AG09309 (cell line): Measurements from ENCODE around the gene LRP6.

ENCODE experiments used
- DNase-seq: peaks from one replicate; pipeline ENCODE4 v3.0.0-alpha.2; 2010; ENCODE audit warnings: low read depth
- H3K4me3 ChIP-seq: 2 replicates; pipeline ENCODE4 v1.5.1; 2011; ENCODE audit warnings: mild to moderate bottlenecking, low read depth, low read length, moderate library complexity; ENCODE audit not compliant: control insufficient read depth
- CTCF ChIP-seq: IDR thresholded peaks from 2 replicates; pipeline ENCODE4 v1.5.1; 2011; ENCODE audit warnings: mild to moderate bottlenecking, low read depth, low read length, inconsistent platforms; ENCODE audit not compliant: insufficient read depth, control insufficient read depth; ENCODE audit errors: missing control alignments

Gene LRP6

GRCh38 chr12:12070674-12071656 lies 195.9 kb downstream of the LRP6 start, which contains the start of gene BCL2L14:
BCL2L14 (plus strand) TSS chr12:12070939; CDS start chr12:12079306, 8,367 bp downstream.
- no peak for DNase-seq
- no peak within 1 kb of the TSS for H3K4me3 ChIP-seq
- TF ChIP-seq CTCF = no peak

- no peak overlapping the region for H3K4me3 ChIP-seq
- TF ChIP-seq CTCF = no peak
- no peak for DNase-seq
Observed at GRCh38 chr12:12069821-12070548, 196.9 kb downstream of the LRP6 start.

GRCh38 chr12:12068751-12069150 lies 198.1 kb downstream of the LRP6 start:
- TF ChIP-seq CTCF = no peak

More at GRCh38 chr12:12068751-12069150, 198.1 kb downstream of the LRP6 start:
- no peak overlapping the region for H3K4me3 ChIP-seq
- no peak for DNase-seq
